Calu3 (cell line): ENCODE data around the gene MEF2C. TPM values are rescaled to one million over a fixed set of nuclear protein-coding genes. Genes with fewer than 3 reads are reported as not detected.

Experiments
- Bru-seq: library from RNA; stranded (reverse); fragments of 400-500 nt; gene quantifications from one replicate; lab custom pipeline; 2021; lab: Mats Ljungman, UMichigan
- BruChase-seq, 2 experiments: library from RNA; stranded (reverse); fragments of 400-500 nt; gene quantifications; one replicate each; lab custom pipeline; 2021; lab: Mats Ljungman, UMichigan
- BruUV-seq: library from RNA; stranded (reverse); fragments of 400-500 nt; replicated peaks from 2 replicates; lab custom pipeline; 2021; lab: Mats Ljungman, UMichigan
- CTCF ChIA-PET: fragments of 300-600 bp; sonication (Branson Sonifier 250); formaldehyde crosslinking; loops from one replicate; lab custom pipeline; 2022; ENCODE audit warnings: antibody characterized with exemption; lab: Charles Lee
- DNase-seq: peaks from one replicate; pipeline ENCODE4 v3.0.0; 2022
- H3K27ac Mint-ChIP-seq: one replicate; pipeline ENCODE4 v1.8.0; 2022; ENCODE audit warnings: mixed read lengths; ENCODE audit not compliant: unreplicated experiment
- H3K27me3 Mint-ChIP-seq: one replicate; pipeline ENCODE4 v1.8.0; 2022; ENCODE audit warnings: mixed read lengths; ENCODE audit not compliant: unreplicated experiment
- H3K36me3 Mint-ChIP-seq: one replicate; pipeline ENCODE4 v1.8.0; 2022; ENCODE audit warnings: mild to moderate bottlenecking, moderate library complexity, mixed read lengths; ENCODE audit not compliant: insufficient read depth, unreplicated experiment
- H3K4me1 Mint-ChIP-seq: one replicate; pipeline ENCODE4 v1.8.0; 2022; ENCODE audit warnings: mild to moderate bottlenecking, low read depth, mixed read lengths; ENCODE audit not compliant: unreplicated experiment
- H3K4me3 Mint-ChIP-seq: one replicate; pipeline ENCODE4 v1.8.0; 2022; ENCODE audit warnings: mild to moderate bottlenecking, low read depth, moderate library complexity, mixed read lengths; ENCODE audit not compliant: unreplicated experiment
- H3K9me3 Mint-ChIP-seq: one replicate; pipeline ENCODE4 v1.8.0; 2022; ENCODE audit warnings: low read depth, mixed read lengths; ENCODE audit not compliant: unreplicated experiment
- CTCF ChIP-seq: fragments of 200-600 bp; IDR thresholded peaks from one replicate; pipeline ENCODE4 v1.8.0; 2022; ENCODE audit warnings: antibody characterized with exemption; ENCODE audit not compliant: unreplicated experiment
- intact Hi-C: fragments of 100-400 bp; cut with micrococcal nuclease; formaldehyde crosslinking; loops from one replicate; pipeline ENCODE4 v1.10.0; 2022; ENCODE audit not compliant: unreplicated experiment
- long read RNA-seq: library from polyadenylated mRNA; stranded (forward); transcript quantifications from one replicate; pipeline ENCODE4 v2.0.0, GENCODE V29; 2022
- total RNA-seq: library from RNA; stranded (reverse); gene quantifications from 2 replicates; pipeline ENCODE4 v1.2.3, GENCODE V29; 2022

Gene MEF2C
- total RNA-seq (6.1 and 6.5 TPM in 2 replicates), Bru-seq, nascent RNA (percentile 47 among the genes with signal in this experiment), BruChase-seq, experiment 1, labeled RNA remaining after a 6-hour chase (percentile 34 among the genes with signal in this experiment), BruChase-seq, experiment 2, labeled RNA remaining after a 2-hour chase (percentile 33 among the genes with signal in this experiment)
- long read RNA-seq, partial matches to known transcripts: 0 of 12 reads
- long read RNA-seq, other reads (novel, unspliced or antisense): 8 of 12 reads

- Mint-ChIP-seq H3K4me3 (peak within 1 kb of the TSS; percentile 93), H3K27ac (peak within 1 kb of the TSS; percentile 70), H3K27me3 (no peaks in the 10 kb centered on the region), H3K36me3 (peaks cover 25% of the 10 kb centered on the region), H3K9me3 (no peaks in the 10 kb centered on the region), H3K4me1 (peaks cover under 1% of the 10 kb centered on the region)
- TF ChIP-seq CTCF: no peak
- BruUV-seq: no TSS peak
- CTCF ChIA-PET: interaction anchor here (0.6 to 1.4 kb wide), 11 partner anchors 9 to 1903 kb away, joined by 3 to 6 read pairs (median 4); no protein-coding TSS in a partner anchor
- peak; percentile 51 for DNase-seq
- intact Hi-C loops: loop anchor here (10.0 kb wide), 1 partner anchor 362 kb away; no protein-coding TSS in a partner anchor
These were observed at the start of gene MEF2C for GRCh38 chr5:88883059-88883835. MEF2C (minus strand) TSS chr5:88883184; CDS start chr5:88823788, 59,396 bp downstream.

GRCh38 chr5:88932541-88932940 lies 49.6 kb upstream of the MEF2C start:
- intact Hi-C loops: no loop called here
- no peak for DNase-seq
- Mint-ChIP-seq H3K27me3 (no peaks in the 10 kb centered on the region), H3K27ac (no peak overlapping the region), H3K4me1 (no peaks in the 10 kb centered on the region), H3K36me3 (no peaks in the 10 kb centered on the region), H3K9me3 (no peaks in the 10 kb centered on the region), H3K4me3 (no peak overlapping the region)
- TF ChIP-seq CTCF: no peak
- CTCF ChIA-PET: no interaction called here
- BruUV-seq: no TSS peak

GRCh38 chr5:88930335-88930734 lies 47.4 kb upstream of the MEF2C start:
- no peaks in the 10 kb centered on the region for H3K9me3 Mint-ChIP-seq
- intact Hi-C loops: no loop called here
- TF ChIP-seq CTCF: no peak
- CTCF ChIA-PET: interaction anchor here (0.5 kb wide), 1 partner anchor 145 kb away, joined by 5 read pairs; no protein-coding TSS in a partner anchor
- H3K27me3 Mint-ChIP-seq: no peaks in the 10 kb centered on the region
- no peaks in the 10 kb centered on the region for H3K4me1 Mint-ChIP-seq
- H3K27ac Mint-ChIP-seq: no peak overlapping the region
- BruUV-seq: no TSS peak
- H3K36me3 Mint-ChIP-seq: no peaks in the 10 kb centered on the region
- no peak for DNase-seq
- no peak overlapping the region for H3K4me3 Mint-ChIP-seq

GRCh38 chr5:88929385-88929784 lies 46.4 kb upstream of the MEF2C start:
- intact Hi-C loops: no loop called here
- no peak overlapping the region for H3K4me3 Mint-ChIP-seq
- BruUV-seq: no TSS peak
- TF ChIP-seq CTCF: no peak
- H3K9me3 Mint-ChIP-seq: no peaks in the 10 kb centered on the region
- no peaks in the 10 kb centered on the region for H3K4me1 Mint-ChIP-seq
- H3K36me3 Mint-ChIP-seq: no peaks in the 10 kb centered on the region
- no peak overlapping the region for H3K27ac Mint-ChIP-seq
- CTCF ChIA-PET: no interaction called here
- H3K27me3 Mint-ChIP-seq: no peaks in the 10 kb centered on the region
- no peak for DNase-seq
